ENCODE measurements around the gene DPP6. TPM values are rescaled to one million over a fixed set of nuclear protein-coding genes. Genes with fewer than 3 reads are reported as not detected.

The DPP6 gene
- total and polyA plus RNA-seq, 7 donors, result 0.18 to 1.8 (median 0.57) TPM

GRCh38 chr7:154532771-154533170 lies 480.6 kb downstream of the DPP6 start:
- no peak for TF ChIP-seq CTCF (IDR thresholded peaks at IDR 0.05)
- Histone ChIP-seq H3K27me3 (ENCODE audit: insufficient read depth in 3 of 3, low read length in 2 of 3) (no peaks in the 10 kb centered on the region), H3K27ac (no peak overlapping the region), H3K4me1 (no peaks in the 10 kb centered on the region), H3K9me3 (peaks cover 3% of the 10 kb centered on the region), H3K4me3 (no peak overlapping the region), H3K36me3 (ENCODE audit: insufficient read depth in 1 of 2, low read depth in 1 of 2) (no peaks in the 10 kb centered on the region)
- intact Hi-C loops (cut with DNase I), result no loop called here
- ATAC-seq (no peak), DNase-seq (no peak)

- no peaks in the 10 kb centered on the region for H3K27me3 ChIP-seq (ENCODE audit: insufficient read depth in 3 of 3, low read length in 2 of 3)
- H3K36me3 ChIP-seq (ENCODE audit: insufficient read depth in 1 of 2, low read depth in 1 of 2), result no peaks in the 10 kb centered on the region
- H3K4me3 ChIP-seq, result no peak overlapping the region
- H3K27ac ChIP-seq, result no peak overlapping the region
- TF ChIP-seq CTCF (IDR thresholded peaks at IDR 0.05), result no peak
- ATAC-seq (no peak), DNase-seq (no peak)
- 82 to 85% (median 82%) methylated on average over 4 of the region's 4 CpGs for WGBS, 3 donors
- intact Hi-C loops (cut with DNase I), result no loop called here
- no peaks in the 10 kb centered on the region for H3K4me1 ChIP-seq
- H3K9me3 ChIP-seq, result no peaks in the 10 kb centered on the region
Measured at GRCh38 chr7:154540596-154540995, 488.4 kb downstream of the DPP6 start.

GRCh38 chr7:154541606-154542005 lies 489.4 kb downstream of the DPP6 start:
- intact Hi-C loops (cut with DNase I), result no loop called here
- no peak for ATAC-seq

GRCh38 chr7:154546946-154547587 lies 494.9 kb downstream of the DPP6 start:
- no peak overlapping the region for H3K4me3 ChIP-seq
- no peaks in the 10 kb centered on the region for H3K4me1 ChIP-seq
- ATAC-seq (no peak), DNase-seq (no peak)
- no peaks in the 10 kb centered on the region for H3K27me3 ChIP-seq (ENCODE audit: insufficient read depth in 3 of 3, low read length in 2 of 3)
- no peaks in the 10 kb centered on the region for H3K36me3 ChIP-seq (ENCODE audit: insufficient read depth in 1 of 2, low read depth in 1 of 2)
- no peak overlapping the region for H3K27ac ChIP-seq
- WGBS, 3 donors, result 31 to 42% (median 32%) methylated on average over 9 of the region's 9 CpGs
- intact Hi-C loops (cut with DNase I), result no loop called here
- no peak for TF ChIP-seq CTCF (IDR thresholded peaks at IDR 0.05)
- H3K9me3 ChIP-seq, result no peaks in the 10 kb centered on the region

More at GRCh38 chr7:154541606-154542005, 489.4 kb downstream of the DPP6 start:
- Histone ChIP-seq H3K4me1 (no peaks in the 10 kb centered on the region), H3K9me3 (no peaks in the 10 kb centered on the region), H3K36me3 (ENCODE audit: insufficient read depth in 1 of 2, low read depth in 1 of 2) (no peaks in the 10 kb centered on the region), H3K27me3 (ENCODE audit: insufficient read depth in 3 of 3, low read length in 2 of 3) (no peaks in the 10 kb centered on the region), H3K4me3 (no peak overlapping the region), H3K27ac (no peak overlapping the region)
- no peak for DNase-seq
- WGBS, 3 donors, result 49 to 63% (median 52%) methylated on average over 5 of the region's 5 CpGs
- no peak for TF ChIP-seq CTCF (IDR thresholded peaks at IDR 0.05)

- no peak for ATAC-seq
- Histone ChIP-seq H3K27ac (no peak overlapping the region), H3K36me3 (ENCODE audit: insufficient read depth in 1 of 2, low read depth in 1 of 2) (no peaks in the 10 kb centered on the region), H3K4me1 (no peaks in the 10 kb centered on the region), H3K27me3 (ENCODE audit: insufficient read depth in 3 of 3, low read length in 2 of 3) (no peaks in the 10 kb centered on the region), H3K9me3 (no peaks in the 10 kb centered on the region), H3K4me3 (no peak overlapping the region)
- DNase-seq, result no peak
- 78 to 83% (median 79%) methylated on average over 10 of the region's 10 CpGs for WGBS, 3 donors
- intact Hi-C loops (cut with DNase I), result no loop called here
- TF ChIP-seq CTCF (IDR thresholded peaks at IDR 0.05), result no peak
Measured at GRCh38 chr7:154553711-154554265, 501.6 kb downstream of the DPP6 start.
